GM19452 (cell line): ENCODE results near the gene MIB2.

ENCODE experiments used
- ATAC-seq: cut with Tn5 transposase; IDR thresholded peaks from one replicate; pipeline ENCODE4 v1.9.1; 2021; ENCODE audit not compliant: unreplicated experiment

MIB2 gene

GRCh38 chr1:1598051-1598719 is 17.1 kb upstream of the MIB2 start:
- no peak for ATAC-seq

GRCh38 chr1:1598720-1599029 is 16.6 kb upstream of the MIB2 start:
- no peak for ATAC-seq

DNA sequence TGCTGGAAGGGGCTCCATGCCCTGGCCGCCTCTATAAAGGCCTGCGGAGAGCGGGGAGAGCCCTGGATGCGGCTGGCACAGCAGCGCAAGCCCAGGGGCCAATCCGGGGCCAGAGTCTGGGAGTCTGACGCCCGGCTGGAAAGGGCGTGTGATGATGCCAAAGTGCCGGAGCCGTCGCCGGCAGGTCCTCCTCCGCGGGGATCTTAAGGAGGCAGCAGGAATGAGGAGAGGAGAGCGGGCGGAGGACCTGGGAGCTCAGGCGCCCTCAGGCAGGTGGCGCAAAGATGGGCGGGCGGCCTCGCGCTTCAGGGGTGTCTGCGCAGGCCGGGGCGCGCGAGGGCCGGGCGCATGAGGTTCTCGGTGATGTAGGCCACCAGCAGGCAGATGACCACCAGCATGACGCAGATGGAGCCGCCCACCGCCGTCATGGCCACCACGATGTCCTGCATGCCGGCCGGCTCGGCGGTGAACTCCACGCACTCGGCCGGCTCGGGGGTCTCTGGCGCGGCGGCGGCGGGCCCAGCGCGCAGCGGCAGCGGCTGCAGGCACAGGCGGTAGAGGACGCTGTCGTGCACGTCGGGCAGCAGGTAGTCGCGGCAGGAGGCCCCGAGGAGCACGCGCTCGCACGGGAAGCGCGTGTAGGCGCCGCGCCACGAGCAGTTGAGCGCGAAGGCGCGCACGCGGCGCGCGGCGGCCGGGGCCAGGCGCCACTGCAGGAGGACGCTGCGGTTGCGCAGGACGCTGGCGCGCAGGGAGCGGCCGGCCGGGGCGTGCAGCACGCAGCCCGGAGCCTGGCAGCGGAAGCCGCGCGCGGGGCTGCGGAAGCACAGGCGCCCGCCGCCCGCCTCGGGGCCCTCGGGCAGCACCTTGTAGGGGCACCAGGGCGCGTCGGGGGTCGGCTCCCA is 16.0 kb upstream of the MIB2 start:
- no peak for ATAC-seq

- no peak for ATAC-seq
Observed at GRCh38 chr1:1599935-1600860, 15.1 kb upstream of the MIB2 start, which contains the start of gene FNDC10. Gene FNDC10 (minus strand): TSS chr1:1600135. CDS start chr1:1600015, 120 bp downstream.

GRCh38 chr1:1600861-1601563 is 14.3 kb upstream of the MIB2 start:
- ATAC-seq = no peak

DNA sequence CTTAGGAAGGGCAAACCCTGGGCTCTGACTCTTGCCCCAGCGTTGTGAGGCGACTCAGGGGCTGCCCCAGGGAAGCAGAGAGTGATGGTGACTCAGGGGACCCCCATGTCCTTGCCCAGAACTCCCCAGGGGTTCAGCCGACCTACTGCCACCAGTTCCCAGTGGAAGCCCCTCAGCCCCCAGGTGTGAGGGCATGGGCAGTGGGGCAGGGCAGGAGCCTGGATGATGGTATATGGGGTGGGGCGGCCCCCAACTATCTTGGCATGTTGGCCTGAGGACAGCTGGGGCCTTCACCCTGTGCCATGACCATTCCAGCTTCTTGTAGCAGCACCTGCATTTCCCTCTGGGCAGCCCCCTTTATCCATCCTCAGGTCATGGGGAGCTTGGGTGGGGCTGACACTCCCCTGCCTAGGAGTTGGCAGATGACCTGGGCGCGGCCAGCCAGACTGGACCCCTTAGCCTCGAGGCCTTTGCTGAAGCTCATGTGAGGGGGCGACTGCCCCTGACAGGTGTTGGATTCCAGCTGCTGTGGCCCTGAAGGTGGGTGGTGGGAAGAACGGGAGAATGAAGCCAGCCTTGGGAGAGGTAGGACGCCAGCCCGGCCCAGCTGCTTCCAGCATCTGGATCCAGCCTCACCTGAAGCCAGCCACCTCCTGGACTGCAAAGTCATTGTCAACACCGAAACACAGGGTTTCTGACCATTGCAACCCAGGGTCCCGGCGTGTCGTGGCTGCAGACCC is 13.6 kb upstream of the MIB2 start:
- ATAC-seq = no peak

DNA sequence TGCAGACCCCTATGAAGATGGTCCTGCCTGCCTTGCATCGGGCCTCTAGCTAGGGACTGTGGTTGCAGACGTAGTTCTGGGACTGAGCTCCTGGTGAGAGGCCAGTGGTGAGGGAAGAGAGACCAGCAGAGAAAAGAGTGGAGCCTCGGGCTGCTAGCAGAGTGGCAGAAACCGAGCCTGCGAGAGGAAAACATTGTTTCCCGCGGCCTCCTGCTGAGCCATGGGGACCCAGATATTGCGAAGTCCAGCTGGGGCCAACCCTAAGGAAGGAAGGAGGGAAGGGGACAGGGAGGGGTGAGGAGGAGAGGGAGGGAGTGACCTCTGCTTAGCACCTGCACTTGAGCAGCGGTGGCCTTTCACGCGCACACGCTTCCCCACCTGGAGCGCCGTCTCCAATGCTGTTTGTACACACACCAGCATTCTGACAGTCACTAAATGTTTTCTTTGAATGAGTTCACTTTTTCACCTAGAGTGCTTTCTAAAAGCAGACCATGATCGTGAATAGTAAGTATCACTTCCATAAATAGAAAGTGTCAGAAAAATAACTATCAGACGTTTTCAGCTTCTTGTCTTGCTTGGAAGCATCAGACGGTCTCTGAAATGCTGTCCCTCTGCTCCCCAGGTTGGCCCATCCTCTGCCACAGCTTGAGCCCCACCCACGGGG is 12.9 kb upstream of the MIB2 start:
- no peak for ATAC-seq

- no peak for ATAC-seq
Observed at GRCh38 chr1:1602968-1603506, 12.3 kb upstream of the MIB2 start.

GRCh38 chr1:1603671-1604373 is 11.5 kb upstream of the MIB2 start:
- no peak for ATAC-seq

GRCh38 chr1:1604374-1605033 is 10.8 kb upstream of the MIB2 start:
- ATAC-seq = no peak

DNA sequence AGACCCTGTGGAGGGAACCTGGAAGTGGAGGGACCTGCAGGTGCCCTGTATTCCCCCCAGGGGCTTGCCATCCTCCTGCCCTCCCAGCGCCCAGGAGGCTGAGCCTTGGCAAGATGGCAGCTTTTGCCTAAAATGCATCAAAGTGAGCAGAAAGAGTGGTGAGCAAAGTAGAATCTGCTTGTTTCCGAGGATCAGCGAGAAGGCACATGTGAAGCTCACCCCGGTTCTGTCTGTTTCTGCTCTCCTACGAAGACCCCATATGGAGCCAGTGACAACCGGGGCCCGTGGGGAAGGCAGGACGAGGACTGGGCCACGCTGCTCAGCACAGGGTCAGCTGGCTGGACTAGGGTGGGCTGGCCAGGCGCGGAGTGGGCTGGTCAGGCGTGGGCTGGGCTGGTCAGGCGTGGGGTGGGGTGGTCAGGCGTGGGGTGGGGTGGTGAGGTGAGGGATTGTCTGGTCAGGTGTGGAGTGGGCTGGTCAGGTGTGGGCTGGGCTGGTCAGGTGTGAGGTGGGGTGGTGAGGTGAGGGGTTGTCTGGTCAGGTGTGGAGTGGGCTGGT is 10.2 kb upstream of the MIB2 start:
- no peak for ATAC-seq

DNA sequence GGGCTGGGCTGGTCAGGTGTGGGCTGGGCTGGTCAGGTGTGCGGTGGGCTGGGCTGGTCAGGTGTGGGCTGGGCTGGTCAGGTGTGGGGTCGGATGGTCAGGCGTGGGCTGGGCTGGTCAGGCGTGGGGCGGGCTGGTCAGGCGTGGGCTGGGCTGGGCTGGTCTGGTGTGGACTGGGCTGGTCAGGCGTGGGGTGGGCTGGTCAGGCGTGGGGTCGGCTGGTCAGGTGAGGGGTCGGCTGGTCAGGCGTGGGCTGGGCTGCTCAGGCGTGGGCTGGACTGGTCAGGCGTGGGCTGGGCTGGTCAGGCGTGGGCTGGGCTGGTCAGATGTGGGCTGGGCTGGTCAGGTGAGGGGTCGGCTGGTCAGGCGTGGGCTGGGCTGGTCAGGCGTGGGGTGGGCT is 9.6 kb upstream of the MIB2 start:
- ATAC-seq = no peak

GRCh38 chr1:1606232-1606631 is 9.1 kb upstream of the MIB2 start:
- no peak for ATAC-seq

GRCh38 chr1:1609822-1610485 is 5.3 kb upstream of the MIB2 start:
- no peak for ATAC-seq

DNA sequence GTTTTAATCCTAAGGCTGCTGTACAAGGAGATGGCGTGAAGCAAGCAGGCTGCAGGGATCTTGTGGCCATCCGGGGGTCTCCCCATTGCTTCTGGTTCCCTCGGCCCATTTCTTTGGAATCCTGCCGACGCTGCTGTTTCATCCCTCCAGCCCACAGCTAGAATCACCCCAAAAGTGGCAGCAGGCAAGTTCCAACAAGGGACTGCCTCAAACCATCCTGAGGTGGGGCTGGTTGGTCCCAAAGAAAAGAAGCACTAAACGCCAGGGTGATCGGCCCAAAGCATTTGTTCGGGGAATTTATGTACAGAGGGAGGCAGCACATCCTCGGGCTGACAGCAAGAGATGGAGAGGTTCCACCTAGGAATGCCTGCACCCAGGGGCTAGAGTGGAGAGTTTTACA is 4.5 kb upstream of the MIB2 start:
- no peak for ATAC-seq

DNA sequence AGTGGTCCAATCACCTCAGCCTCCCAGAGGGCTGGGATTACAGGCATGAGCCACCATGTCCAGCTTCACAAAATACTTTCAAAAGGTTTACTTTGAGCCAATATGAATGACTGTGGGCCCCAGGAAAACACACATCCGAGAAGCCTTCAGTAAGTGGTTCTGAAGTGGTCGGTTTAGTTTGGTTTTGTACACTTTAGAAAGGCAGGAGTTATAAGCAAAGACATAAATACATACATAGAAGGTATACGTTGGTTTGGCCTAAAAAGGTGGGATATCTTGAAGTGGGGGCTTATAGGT is 3.2 kb upstream of the MIB2 start:
- no peak for ATAC-seq

GRCh38 chr1:1613509-1614082 is 1.7 kb upstream of the MIB2 start:
- ATAC-seq = no peak
